ENCODE results near the gene SERPINA3. TPM values are rescaled to one million over a fixed set of nuclear protein-coding genes. Genes with fewer than 3 reads are reported as not detected.
"Not testable (repeated sequence)": the region's sequence is repeated elsewhere in the genome, so short reads cannot be mapped to it uniquely, and the experiment has no call there.

Gene SERPINA3
- total RNA-seq, result not detected

DNA sequence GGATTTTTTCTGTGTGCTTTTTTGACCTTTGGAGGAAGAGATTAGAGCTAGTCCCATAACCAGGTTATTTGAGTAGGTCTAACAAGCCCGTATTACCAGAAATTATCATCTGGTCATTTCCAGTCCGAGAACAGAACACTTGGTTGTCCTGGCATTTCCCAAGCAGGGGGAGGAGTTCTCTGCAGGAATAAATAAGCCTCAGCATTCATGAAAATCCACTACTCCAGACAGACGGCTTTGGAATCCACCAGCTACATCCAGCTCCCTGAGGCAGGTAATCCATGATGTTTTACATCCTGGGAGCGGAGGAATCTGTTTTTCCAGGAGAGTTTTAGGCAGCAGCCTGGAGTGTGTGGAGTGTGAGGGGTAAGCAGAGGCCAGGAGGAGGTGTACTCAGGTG, at the start of gene SERPINA3:
Gene SERPINA3, plus strand, starts transcription at position 218 of the 400 bp plus-strand sequence. CDS start 2,051 bp downstream, outside the sequence.
- ChIA-PET CTCF (no interaction called here), POLR2A (no interaction called here)

GRCh38 chr14:94562941-94563883, 49.0 kb upstream of the SERPINA3 start:
- ChIA-PET CTCF (no interaction called here), POLR2A (no interaction called here)

- CTCF ChIA-PET, result no interaction called here
Measured at GRCh38 chr14:94564381-94564780, 47.8 kb upstream of the SERPINA3 start.

DNA sequence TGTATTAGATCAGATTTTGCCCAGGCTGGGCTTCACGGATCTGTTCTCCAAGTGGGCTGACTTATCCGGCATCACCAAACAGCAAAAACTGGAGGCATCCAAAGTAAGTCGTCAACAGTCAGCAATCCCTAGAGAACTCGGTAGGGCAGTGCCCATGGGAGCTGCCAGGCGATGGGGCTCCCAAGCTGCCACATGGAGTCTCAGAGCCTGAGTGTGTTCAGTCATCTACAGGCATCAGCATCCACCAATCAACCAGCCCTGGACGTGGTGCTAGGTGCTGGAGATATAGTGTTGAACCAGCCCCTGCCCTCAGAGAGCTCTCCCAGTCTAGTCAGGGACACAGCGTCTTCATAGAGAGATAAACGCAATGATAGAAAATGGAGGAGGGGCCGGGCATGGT, 44.0 kb upstream of the SERPINA3 start:
- ChIA-PET CTCF (no interaction called here), POLR2A (no interaction called here)

More at GRCh38 chr14:94564381-94564780, 47.8 kb upstream of the SERPINA3 start:
- POLR2A ChIA-PET, result no interaction called here

DNA sequence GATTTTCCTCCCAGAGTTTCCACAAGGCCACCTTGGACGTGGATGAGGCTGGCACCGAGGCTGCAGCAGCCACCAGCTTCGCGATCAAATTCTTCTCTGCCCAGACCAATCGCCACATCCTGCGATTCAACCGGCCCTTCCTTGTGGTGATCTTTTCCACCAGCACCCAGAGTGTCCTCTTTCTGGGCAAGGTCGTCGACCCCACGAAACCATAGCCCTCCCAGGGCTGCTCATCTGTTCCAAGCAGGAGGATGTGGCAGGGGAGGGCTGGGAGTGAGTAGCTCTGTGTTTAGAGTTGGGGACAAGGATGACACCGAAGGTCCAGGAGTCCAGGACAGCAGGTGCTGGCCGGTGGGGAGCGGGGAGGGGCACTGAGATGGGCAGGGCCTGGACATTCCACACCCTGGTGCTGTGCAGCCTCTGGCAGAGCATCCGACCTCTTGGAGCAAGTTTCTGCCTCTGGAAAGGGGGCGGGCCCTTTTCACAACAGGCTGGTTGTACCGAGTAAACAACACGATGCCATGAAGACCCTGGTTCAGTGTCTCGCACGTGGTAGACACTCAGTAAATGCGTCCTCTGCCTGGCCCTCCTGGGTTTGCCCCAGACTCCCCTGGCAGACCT, 42.7 kb upstream of the SERPINA3 start:
- CTCF ChIA-PET, result no interaction called here
- POLR2A ChIA-PET, result no interaction called here

GRCh38 chr14:94570002-94570400, 42.2 kb upstream of the SERPINA3 start:
- CTCF ChIA-PET, result no interaction called here
- POLR2A ChIA-PET, result no interaction called here

DNA sequence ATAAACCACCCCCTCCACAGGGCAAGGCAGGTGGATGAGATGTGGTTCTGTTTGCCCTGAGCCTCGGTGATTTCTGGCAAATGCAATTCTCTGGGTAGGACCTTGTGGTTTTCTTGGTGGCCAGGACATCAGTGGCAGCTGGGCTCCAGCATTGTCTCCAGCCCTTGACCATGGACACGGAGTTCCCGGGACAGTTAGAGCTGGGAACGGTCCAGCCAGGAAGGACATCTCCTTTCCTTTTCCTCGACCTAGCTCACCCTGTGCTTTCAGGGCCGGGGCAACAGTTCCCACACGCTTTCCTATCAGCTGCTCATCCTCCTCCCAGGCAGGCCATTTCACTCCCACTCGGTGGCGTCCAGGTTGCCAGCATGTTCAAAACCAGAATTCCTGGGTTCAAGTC, 41.8 kb upstream of the SERPINA3 start:
- POLR2A ChIA-PET, result no interaction called here
- CTCF ChIA-PET, result no interaction called here

DNA sequence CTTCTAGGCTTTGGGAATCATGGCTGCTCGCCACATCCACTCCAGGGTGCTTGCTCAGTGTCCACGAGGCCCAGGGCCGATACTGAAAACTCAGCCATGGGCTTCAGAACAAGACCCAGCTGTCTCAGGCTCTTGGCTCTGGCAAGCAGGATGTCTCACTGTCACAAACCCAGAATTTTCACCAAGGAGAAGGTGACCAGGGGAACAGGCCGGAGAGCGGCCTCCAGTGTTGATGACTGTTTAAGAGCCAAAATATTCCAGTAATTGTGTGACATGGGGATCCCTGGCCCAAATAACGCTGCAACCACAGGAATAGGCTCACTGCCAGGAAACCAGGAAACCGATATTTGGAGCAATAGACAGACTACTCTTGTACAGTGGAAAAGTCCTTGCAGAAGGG, 40.8 kb upstream of the SERPINA3 start:
- ChIA-PET CTCF (no interaction called here), POLR2A (no interaction called here)

- ChIA-PET CTCF (no interaction called here), POLR2A (no interaction called here)
Measured at GRCh38 chr14:94571950-94572349, 40.2 kb upstream of the SERPINA3 start.

- POLR2A ChIA-PET, result no interaction called here
- CTCF ChIA-PET, result no interaction called here
Measured at GRCh38 chr14:94572637-94573303, 39.4 kb upstream of the SERPINA3 start.

DNA sequence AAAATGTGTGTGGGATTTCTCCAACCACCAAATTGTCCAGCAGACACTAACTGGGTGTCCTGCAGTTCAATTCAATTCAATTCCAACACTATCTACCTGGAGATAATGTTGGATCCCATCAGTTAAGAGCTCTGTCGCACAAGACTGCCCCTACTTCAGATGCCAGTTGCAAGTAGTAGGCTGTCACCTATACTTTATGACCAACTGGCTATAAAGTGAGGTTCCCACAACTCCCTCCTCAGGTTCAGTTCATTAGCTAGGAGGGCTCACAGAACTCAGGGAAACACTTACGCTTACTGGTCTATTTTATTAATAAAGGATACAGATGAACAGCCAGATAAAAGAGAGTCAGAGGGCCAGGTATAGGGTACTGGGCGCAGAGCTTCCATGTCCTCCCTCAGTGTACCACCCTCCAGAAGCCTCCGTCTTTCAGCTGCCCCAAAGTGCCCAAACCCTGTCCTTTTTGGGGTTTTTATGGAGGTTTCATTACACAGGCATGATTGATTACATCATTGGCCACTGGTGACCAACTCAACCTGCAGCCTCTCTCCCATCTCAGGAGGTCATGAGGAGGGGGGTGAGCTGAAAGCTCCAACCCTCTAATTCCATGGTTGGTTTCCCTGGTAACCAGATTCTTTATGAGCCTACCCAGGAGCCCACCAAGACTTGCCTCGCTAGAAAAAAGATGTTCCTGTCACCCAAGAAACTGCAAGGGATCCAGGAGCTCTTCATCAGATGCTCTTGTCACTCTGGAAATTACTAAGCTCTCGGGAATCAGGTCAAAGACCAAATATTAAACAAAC, 38.5 kb upstream of the SERPINA3 start:
- POLR2A ChIA-PET, result no interaction called here
- CTCF ChIA-PET, result no interaction called here

DNA sequence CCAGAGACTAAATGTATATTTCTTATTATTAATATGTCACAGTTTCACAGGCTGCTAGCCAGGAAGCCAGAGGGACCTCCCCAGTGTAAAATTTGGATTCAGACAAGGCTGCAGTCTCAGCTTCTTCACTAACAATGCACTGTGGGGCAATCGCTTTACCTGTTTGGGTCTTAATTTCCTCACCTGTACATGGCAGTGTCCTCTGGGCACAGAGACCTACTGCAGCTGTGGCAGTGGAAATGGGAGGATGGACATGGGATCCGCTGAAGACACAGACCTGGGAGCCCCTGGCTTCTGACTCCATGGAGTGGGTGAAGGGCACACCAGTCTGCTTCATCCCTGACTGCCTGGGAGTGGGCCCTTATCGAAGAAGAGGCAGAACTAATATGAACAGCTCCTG, 37.9 kb upstream of the SERPINA3 start:
- ChIA-PET POLR2A (no interaction called here), CTCF (no interaction called here)

DNA sequence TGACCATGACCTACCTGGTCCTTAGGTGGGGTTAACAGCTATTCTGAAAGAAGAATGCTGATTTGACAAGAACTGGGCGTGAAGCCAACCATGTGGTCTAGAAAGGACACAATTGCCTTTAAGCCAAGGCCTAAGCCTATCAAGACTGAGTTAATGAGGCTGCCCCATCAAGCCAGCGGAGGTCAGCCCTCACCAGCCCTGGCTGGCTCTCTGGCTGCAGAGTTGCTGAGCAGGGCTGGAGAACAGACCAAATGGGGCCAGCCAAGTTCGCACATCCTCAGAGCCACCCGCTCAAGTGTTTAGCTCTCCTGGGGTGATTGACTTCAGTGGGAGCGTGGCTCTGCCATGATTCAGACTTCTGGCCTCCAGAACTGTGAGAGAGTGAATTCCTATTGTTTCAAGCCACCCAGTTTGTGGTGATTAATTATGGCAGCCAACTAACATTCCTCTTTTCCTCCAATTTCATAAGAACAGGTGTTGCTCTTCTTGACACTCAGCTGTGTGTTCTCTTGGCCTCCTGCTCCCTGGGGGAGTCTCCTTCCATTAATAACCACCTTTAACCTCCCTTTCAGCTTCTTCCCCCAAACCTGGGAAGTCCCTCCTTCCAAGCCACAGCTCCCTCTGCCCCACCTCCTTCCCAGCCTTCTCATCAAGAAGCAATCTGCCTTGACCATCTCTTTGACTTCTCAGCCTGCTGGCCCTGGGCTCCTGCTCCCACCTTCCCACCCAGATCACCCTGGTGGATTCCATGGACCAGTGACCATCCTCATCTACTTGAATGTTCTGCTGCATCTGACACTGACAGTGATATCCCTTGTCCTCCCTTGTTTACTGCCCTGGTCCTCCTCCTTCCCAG, 36.2 kb upstream of the SERPINA3 start:
- CTCF ChIA-PET, result no interaction called here
- POLR2A ChIA-PET, result no interaction called here

DNA sequence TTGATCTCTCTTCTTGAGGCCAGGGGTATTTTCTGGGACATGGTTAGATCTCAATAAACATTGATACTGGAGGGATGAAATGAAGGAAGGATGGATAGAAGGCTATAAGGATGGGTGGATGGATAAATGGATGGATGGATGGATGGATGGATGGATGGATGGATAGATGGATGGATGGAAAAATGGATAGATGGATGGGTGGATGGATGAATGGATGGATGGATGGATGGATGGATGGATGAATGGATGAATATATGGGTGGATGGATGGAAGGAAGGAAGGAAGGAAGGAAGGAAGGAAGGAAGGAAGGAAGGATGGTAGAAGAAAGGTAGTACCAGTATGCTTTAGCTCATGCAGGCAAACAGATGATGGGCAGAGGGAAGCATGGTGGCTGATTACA, 34.7 kb upstream of the SERPINA3 start:
- CTCF ChIA-PET, POLR2A ChIA-PET: not testable (repeated sequence)

GRCh38 chr14:94578712-94579111, 33.5 kb upstream of the SERPINA3 start:
- ChIA-PET CTCF (no interaction called here), POLR2A (no interaction called here)

- ChIA-PET CTCF (no interaction called here), POLR2A (no interaction called here)
Measured at GRCh38 chr14:94581127-94581999, 30.8 kb upstream of the SERPINA3 start, which contains the start of gene SERPINA5. Gene SERPINA5, plus strand, starts transcription at chr14:94581426. Its CDS starts 5,937 bp downstream, at chr14:94587363.

DNA sequence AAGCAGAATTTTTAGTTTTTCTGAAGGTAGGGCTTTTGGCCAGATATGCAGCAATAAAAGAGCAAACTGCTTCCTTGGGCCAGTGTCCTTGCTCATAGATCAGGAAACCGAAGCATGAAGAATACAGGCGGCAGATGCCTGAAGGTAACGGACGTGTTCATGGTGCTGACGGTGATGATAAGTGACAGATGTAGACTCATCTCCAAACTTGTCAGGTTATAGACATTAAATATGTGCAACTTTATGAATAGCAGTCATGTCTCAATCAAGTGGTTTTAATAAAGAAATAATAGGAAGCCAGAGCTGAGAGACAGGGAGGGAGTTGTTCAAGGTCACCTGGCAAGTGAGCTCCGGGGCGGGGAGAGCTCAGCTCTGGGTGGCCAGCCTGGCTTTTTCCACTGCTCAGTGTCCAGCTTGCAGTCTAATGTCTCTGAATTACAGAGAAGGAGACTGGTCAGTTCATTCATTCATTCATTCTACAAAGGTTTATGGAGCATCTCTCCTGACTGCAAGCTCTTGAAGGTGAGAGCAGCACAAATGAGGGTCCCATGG, 29.9 kb upstream of the SERPINA3 start:
- ChIA-PET POLR2A (no interaction called here), CTCF (no interaction called here)

DNA sequence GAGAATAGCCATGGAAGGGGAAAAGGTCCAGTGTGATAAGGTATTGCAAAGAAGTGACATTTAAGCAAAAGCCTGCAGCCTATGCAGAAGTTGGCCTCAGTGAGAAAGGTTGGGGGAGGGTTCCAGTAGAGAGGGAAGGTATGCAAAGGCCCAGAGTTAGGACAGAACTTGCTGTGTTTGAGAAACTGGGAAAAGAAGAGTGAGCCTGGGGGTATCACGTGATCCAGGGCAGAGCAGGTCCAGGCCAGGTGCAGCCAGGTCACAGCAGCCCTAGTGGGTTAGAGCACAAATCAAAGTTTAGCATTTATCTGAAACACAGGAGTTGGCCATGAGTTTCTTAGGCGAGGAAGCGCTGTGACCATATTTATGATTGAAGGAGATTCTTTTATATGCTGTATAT, 29.3 kb upstream of the SERPINA3 start:
- POLR2A ChIA-PET, result no interaction called here
- CTCF ChIA-PET, result no interaction called here
